Fibroblast of pulmonary artery (primary cell): ENCODE measurements around the gene INPP4B.
A peak's percentile ranks its signal among the peaks of the same experiment; 100 is the strongest.

Source experiments
- DNase-seq: peaks from one replicate; pipeline ENCODE4 v3.0.0-alpha.2; 2010; ENCODE audit warnings: low read depth
- H3K4me3 ChIP-seq: replicated peaks from 2 replicates; pipeline ENCODE4 v1.5.1; 2011; ENCODE audit warnings: low read depth, mild to moderate bottlenecking, control low read depth, low read length, moderate library complexity
- TF ChIP-seq, protein P1 (sequence below): IDR thresholded peaks from 2 replicates; pipeline ENCODE4 v1.5.1; 2011; ENCODE audit warnings: mild to moderate bottlenecking, control low read depth, low read length, inconsistent platforms; ENCODE audit errors: missing control alignments

INPP4B gene

DNA sequence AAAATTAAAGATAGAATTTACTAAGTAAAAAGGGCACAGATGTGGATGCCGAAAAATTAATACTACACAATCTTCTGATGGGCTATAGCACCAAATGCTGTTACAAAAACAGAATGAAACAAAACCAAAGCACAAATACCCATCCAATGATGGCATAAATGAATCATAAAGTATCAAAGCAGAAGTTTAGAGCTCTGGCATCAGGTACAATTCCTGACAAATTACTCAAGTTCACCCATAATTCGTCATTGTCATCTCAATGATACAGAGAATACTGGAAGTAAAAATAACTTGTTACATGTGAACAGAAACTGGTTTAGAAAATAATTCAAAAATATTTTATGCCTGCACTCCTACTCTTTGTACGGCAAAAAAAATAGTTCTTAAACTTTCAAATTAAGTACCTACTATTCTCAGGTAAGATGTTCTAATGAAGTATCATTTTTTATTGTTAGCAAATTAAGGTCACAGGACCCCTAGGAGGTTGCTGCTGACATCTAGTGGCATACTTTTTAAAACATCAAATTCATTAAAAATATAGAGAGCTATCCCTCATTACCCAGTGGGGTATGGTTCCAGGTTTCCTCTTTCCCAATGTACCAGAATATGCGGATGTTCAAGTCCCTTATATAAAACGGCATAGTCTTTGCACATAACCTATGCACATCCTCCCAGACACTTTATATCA, 126.1 kb downstream of the INPP4B start:
- no peak overlapping the region for H3K4me3 ChIP-seq
- TF ChIP-seq, protein P1, sequence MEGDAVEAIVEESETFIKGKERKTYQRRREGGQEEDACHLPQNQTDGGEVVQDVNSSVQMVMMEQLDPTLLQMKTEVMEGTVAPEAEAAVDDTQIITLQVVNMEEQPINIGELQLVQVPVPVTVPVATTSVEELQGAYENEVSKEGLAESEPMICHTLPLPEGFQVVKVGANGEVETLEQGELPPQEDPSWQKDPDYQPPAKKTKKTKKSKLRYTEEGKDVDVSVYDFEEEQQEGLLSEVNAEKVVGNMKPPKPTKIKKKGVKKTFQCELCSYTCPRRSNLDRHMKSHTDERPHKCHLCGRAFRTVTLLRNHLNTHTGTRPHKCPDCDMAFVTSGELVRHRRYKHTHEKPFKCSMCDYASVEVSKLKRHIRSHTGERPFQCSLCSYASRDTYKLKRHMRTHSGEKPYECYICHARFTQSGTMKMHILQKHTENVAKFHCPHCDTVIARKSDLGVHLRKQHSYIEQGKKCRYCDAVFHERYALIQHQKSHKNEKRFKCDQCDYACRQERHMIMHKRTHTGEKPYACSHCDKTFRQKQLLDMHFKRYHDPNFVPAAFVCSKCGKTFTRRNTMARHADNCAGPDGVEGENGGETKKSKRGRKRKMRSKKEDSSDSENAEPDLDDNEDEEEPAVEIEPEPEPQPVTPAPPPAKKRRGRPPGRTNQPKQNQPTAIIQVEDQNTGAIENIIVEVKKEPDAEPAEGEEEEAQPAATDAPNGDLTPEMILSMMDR = peak; percentile 60
- DNase-seq = peak; percentile 50

DNA sequence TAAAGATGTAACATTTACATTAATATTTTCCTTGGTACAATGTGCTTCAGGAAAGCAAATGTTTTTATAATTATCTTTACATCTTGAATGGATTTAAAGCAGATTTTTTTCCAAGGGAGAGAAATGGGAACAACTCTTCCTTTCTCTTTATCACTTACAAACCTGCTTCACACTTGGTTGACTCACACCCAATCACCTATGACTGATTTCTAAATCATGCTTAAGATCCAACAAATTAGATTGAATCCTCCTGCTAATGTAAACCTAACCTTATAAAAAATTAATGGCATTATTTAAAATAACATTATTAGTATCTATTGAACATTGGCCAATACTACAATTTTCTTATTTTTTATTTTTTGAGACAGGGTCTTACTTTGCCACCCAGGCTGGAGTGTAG, 127.1 kb downstream of the INPP4B start:
- TF ChIP-seq, protein P1 = no peak
- no peak for DNase-seq
- no peak overlapping the region for H3K4me3 ChIP-seq

DNA sequence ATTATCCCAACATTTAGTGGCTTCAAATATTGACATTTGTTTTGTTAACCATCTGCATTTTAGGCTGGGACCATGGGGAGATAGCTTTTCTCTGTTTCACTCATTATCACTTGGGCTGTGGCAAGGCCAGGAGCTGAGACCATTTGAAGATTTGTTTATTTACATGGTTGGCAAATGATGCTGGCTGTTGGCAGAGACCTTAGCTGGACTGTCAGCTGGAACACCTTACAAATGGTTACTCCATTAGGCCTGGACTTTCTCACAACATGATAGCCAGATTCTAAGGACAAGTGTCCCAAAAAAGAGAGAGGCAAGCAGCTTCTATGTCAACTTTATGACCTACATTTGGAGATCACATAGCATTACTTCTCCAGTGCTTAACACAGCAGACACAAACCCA, 130.4 kb downstream of the INPP4B start:
- DNase-seq = no peak
- H3K4me3 ChIP-seq = no peak overlapping the region
- TF ChIP-seq, protein P1 = no peak

DNA sequence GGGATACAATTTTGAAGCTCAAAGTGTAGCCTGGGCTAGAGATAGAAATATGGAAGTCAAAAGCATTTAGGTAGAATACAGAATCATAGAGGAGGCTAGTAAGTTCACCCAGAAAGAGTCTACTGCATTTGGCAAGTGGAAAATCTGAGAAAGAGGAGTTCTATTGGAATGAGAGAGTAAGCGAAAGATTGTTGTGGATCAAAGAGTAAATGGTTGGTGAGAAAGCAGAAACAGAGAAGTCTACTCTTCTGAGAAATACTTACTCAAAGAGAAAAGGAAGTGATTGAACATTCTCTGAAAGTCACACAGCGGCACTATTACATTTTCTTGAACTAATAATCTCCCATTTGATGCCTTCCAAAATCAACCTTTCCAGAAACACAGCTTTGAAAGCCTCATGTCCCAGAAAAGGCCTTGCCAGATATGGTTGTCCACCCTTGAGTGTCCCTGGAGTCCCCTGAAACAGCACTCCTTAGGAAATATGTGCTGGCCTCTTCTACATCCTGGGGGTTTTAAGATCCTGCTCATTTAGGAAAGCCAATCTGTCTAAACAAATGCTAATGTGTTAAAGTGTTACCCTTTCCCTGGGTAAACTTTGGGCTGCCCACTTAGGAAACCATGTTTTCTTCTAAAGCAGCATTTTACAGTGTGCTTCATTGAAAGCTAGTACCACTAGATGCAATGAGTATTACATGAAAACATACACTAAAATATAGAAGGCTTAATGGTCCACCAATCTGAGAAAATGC, 132.6 kb downstream of the INPP4B start:
- H3K4me3 ChIP-seq = no peak overlapping the region
- DNase-seq = no peak
- TF ChIP-seq, protein P1 = no peak

DNA sequence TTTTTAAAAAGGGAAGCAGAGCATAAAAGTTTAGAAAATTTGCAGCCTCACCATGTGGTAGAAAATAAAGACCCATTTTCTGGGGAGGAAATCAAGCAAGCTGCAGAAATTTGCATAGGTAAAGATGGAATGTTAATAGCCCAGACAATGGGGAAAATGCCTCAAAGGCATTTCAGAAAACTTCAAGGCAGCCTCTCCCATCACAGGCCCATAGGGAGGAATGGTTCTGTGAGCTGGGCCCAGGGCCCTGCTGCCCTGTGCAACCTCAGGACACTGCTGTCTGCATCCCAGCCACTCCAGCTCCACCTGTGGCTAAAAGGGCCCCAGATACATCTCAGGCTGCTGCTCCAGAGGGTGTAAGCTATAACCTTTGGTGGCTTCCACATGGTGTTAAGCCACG, 137.9 kb downstream of the INPP4B start:
- H3K4me3 ChIP-seq = no peak overlapping the region
- DNase-seq = no peak
- TF ChIP-seq, protein P1 = no peak

DNA sequence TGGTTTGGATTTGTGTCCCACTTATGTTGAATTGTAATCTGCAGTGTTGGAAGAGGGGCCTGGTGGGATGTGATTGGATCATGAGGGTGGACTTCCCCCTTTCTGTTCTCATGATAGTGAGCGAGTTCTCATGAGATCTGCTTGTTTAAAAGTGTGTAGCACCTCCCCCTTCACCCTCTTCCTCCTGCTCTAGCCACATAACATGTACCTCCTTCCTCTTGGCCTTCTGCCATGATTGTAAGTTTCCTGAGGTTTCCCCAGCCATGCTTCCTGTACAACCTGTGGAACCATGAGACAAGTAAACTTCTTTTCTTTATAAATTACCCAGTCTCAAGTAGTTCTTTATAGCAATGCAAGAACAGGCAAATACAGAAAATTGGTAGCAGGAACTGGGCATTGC, 138.7 kb downstream of the INPP4B start:
- TF ChIP-seq, protein P1 = no peak
- DNase-seq = no peak

DNA sequence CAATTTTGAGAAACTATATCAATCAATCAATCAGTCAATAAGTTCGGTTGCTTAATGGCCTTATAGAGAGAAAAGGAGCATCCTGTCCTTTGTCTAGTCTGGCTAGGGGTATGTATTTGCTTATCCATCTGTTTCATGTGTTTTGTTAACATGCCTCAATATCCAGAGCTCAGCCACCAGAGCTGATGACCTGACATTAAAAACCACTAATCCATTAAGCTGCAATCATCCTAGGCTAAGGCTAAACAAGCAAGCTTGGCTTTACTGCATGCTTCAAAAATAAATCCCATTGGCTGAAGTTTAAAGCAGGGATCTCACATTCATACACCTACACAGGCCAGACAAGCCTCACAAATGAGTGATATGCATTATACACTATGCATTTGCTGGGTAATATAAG, 139.7 kb downstream of the INPP4B start:
- no peak for DNase-seq
- H3K4me3 ChIP-seq = no peak overlapping the region
- TF ChIP-seq, protein P1 = no peak

More for the DNA sequence above, 138.7 kb downstream of the INPP4B start:
- H3K4me3 ChIP-seq = no peak overlapping the region
